Transverse colon (tissue), 4 donors: ENCODE results near the gene ERLEC1. TPM values are rescaled to one million over a fixed set of nuclear protein-coding genes. Genes with fewer than 3 reads are reported as not detected.

Experiments
- DNase-seq: peaks from one replicate; pipeline ENCODE4 v3.0.0-alpha.2; 2019
- H3K27ac ChIP-seq, 4 donors: fragments of 200-600 bp; sonication (generic); 2 replicates each; pipeline ENCODE4 v1.5.1; 2016 to 2018; ENCODE audit warnings: inconsistent platforms in 4 of 4
- H3K27me3 ChIP-seq: fragments of 200-600 bp; sonication (generic); 2 replicates; pipeline ENCODE4 v1.5.1; 2017; ENCODE audit warnings: inconsistent platforms
- H3K36me3 ChIP-seq, 4 donors: fragments of 200-600 bp; sonication (generic); 2 replicates each; pipeline ENCODE4 v1.5.1; 2017 to 2019; ENCODE audit warnings: inconsistent platforms in 4 of 4
- H3K4me1 ChIP-seq, 4 donors: fragments of 200-600 bp; sonication (generic); 2 replicates each; pipeline ENCODE4 v1.5.1; 2017 to 2020; ENCODE audit warnings: inconsistent platforms in 4 of 4
- H3K4me3 ChIP-seq, 4 donors: fragments of 200-600 bp; sonication (generic); 1 replicate in 1 of 4; 2 replicates in 3 of 4; pipeline versions ENCODE4 v1.5.1 to v1.6.1; 2017 to 2019; ENCODE audit warnings: inconsistent platforms in 4 of 4
- H3K9me3 ChIP-seq, 2 donors: fragments of 200-600 bp; sonication (generic); 2 replicates each; pipeline ENCODE4 v1.5.1; 2017 to 2019; ENCODE audit warnings: inconsistent platforms in 2 of 2
- CTCF ChIP-seq, 5 experiments: fragments of 200-600 bp in 3 of 5; fragments of 450-650 bp in 2 of 5; sonication (generic) in 3 of 5; IDR thresholded peaks; 1 replicate in 2 of 5; 2 replicates in 3 of 5; pipeline ENCODE4 v1.5.1; 2016 to 2017; ENCODE audit warnings: antibody characterized with exemption in 5 of 5, inconsistent platforms in 3 of 5, mild to moderate bottlenecking in 2 of 5, moderate library complexity in 1 of 5
- EP300 ChIP-seq: sonication (generic); formaldehyde crosslinking; IDR thresholded peaks from one replicate; pipeline ENCODE4 v1.6.1; 2017; ENCODE audit warnings: antibody characterized with exemption, low read depth
- POLR2A ChIP-seq: fragments of 450-650 bp; IDR thresholded peaks from one replicate; pipeline ENCODE4 v1.6.1; 2016; ENCODE audit warnings: antibody characterized with exemption, mild to moderate bottlenecking, moderate library complexity
- POLR2AphosphoS5 ChIP-seq, 3 donors: sonication (generic); formaldehyde crosslinking; IDR thresholded peaks; one replicate each; pipeline ENCODE4 v1.6.1; 2016; ENCODE audit warnings: antibody characterized with exemption in 3 of 3
- WGBS, 2 donors: methylation state at CpG; one replicate each; pipeline ENCODE4 v1.1.5; 2018; ENCODE audit warnings: low coverage in 1 of 2; 5-methylcytosine and 5-hydroxymethylcytosine counted together
- in situ Hi-C, 4 donors: fragments of 200-750 bp; cut with MboI; loops; one replicate each; pipeline versions ENCODE4 v1.15.0 to v1.15.1; 2017; ENCODE audit warnings: low sequenced_read_pairs in 3 of 4, low pct_ligation_motif_present in 1 of 4, low pct_unique_long_range_greater_than_20kb in 1 of 4
- intact Hi-C: fragments of 100-400 bp; cut with DNase I; formaldehyde crosslinking; loops from one replicate; pipeline ENCODE4 v1.15.1; 2023; ENCODE audit warnings: low total_unique reads
- total RNA-seq, 4 donors: library from RNA; depleted of rRNA; stranded (reverse); fragments of >200 nt; gene quantifications; one replicate each; pipeline ENCODE4 v1.1.0, GENCODE V29; 2016

Gene ERLEC1
- total RNA-seq, 4 donors from 2014 or later = 6.4 to 43.8 (median 32.0) TPM

- intact Hi-C loops = no loop called here
Observed at GRCh38 chr2:53744395-53745065, 42.3 kb upstream of the ERLEC1 start.

DNA sequence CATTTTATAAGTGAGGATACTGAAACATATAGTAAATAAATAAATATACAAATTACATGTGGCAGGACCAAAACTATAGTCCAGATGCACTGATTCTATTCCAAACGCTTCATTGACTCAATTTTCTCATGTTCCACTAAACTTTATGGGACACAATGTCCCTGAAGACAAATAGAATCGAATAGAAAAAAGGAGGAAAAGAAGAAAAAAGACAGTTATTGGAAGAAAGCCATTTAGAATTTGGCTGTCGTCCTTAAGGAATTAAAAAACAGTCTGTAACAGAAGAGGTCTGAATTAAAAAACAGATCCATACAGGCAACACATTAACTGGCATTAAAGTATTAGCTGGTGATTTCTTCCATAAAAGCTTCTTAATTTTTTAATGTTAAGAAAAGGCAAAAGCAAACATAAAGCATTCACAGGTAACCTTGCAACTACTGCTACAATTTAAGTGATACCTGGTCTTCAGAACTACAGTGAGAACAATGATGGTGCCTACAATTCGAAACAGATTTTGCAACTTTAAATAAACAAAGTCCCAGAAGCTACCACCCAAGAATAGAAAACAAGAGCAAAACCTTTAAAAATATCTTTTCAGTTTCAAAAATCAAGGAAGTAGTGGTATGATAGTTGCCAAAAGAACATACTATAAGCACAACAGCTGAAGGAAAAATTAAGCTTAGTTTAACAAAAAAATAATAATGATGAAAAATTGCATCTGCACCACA is 36.6 kb upstream of the ERLEC1 start:
- no peak for TF ChIP-seq POLR2AphosphoS5 (IDR thresholded peaks at IDR 0.05)
- no peak for TF ChIP-seq EP300
- TF ChIP-seq POLR2A = no peak
- no peak for TF ChIP-seq CTCF (IDR thresholded peaks at IDR 0.05)
- H3K4me3 ChIP-seq = no peak overlapping the region
- peaks cover 0 to 4% (median 0%) of the 10 kb centered on the region in 4 donors for H3K4me1 ChIP-seq
- intact Hi-C loops (no loop called here), in situ Hi-C loops (no loop called here)
- H3K9me3 ChIP-seq = no peaks in the 10 kb centered on the region
- no peak overlapping the region for H3K27ac ChIP-seq
- no peak for DNase-seq
- peaks cover 0 to 14% (median 0%) of the 10 kb centered on the region in 4 donors for H3K36me3 ChIP-seq
- H3K27me3 ChIP-seq = no peaks in the 10 kb centered on the region
- 77 to 87% methylated on average over 4 of the region's 4 CpGs for WGBS, 2 donors

More at GRCh38 chr2:53744395-53745065, 42.3 kb upstream of the ERLEC1 start:
- Histone ChIP-seq H3K27me3 (no peaks in the 10 kb centered on the region), H3K4me1 (no peaks in the 10 kb centered on the region), H3K4me3 (no peak overlapping the region), H3K27ac (no peak overlapping the region), H3K36me3 (peaks cover 0 to 10% (median 0%) of the 10 kb centered on the region in 4 donors), H3K9me3 (no peaks in the 10 kb centered on the region)
- DNase-seq = no peak
- 90 to 92% methylated on average over 2 of the region's 2 CpGs for WGBS, 2 donors
- in situ Hi-C loops = no loop called here
- TF ChIP-seq POLR2AphosphoS5 (IDR thresholded peaks at IDR 0.05) (no peak), CTCF (IDR thresholded peaks at IDR 0.05) (no peak), EP300 (no peak), POLR2A (no peak)

DNA sequence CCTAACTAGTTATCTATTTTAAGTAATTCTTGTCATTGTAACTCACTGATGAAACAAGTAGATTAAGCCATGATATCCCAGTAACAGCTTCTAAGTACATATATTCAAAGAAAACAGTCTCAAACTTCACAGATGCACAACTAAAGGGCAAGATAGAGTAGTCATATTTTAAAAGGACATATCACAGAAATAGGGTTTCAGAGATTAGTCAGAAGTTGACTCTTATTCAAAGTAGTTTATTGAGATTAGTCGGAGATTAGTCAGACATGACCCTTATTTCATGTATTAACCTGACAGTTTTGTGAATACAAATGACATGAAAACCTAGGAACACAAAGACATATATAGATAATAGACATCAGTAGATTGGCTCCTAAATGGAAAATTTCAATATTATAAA is 35.1 kb upstream of the ERLEC1 start:
- Histone ChIP-seq H3K27ac (no peak overlapping the region), H3K27me3 (no peaks in the 10 kb centered on the region), H3K4me1 (peaks cover 0 to 9% (median 0%) of the 10 kb centered on the region in 4 donors), H3K4me3 (no peak overlapping the region), H3K36me3 (peaks cover 0 to 15% (median 0%) of the 10 kb centered on the region in 4 donors), H3K9me3 (no peaks in the 10 kb centered on the region)
- 69 to 70% methylated on average over 1 of the region's 1 CpG for WGBS, 2 donors
- intact Hi-C loops = no loop called here
- no peak for DNase-seq
- TF ChIP-seq POLR2A = no peak
- TF ChIP-seq POLR2AphosphoS5 (IDR thresholded peaks at IDR 0.05) = no peak
- TF ChIP-seq EP300 = no peak
- TF ChIP-seq CTCF (IDR thresholded peaks at IDR 0.05) = no peak
- in situ Hi-C loops = no loop called here

DNA sequence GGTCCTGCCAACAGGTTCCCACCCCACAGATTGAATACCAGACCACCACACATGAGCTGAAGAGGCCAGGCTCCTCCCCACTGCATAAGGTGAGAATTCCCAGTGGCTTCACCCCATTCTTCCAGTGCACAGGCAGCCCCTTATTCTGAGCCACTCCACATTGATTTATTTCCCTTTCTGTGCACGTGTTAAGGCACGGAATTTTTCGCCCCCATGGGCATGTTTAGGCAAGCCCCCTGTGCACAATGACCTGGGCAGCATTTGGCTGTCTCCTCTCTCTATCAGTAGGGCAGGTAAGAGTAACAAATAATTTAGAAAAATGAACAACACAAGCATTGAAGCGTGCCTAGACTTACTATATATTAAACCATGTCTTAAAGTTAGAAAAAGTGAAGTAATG is 34.5 kb upstream of the ERLEC1 start:
- Histone ChIP-seq H3K27me3 (no peaks in the 10 kb centered on the region), H3K9me3 (no peaks in the 10 kb centered on the region), H3K4me1 (peaks cover 0 to 9% (median 0%) of the 10 kb centered on the region in 4 donors), H3K27ac (no peak overlapping the region), H3K36me3 (peaks cover 0 to 13% (median 0%) of the 10 kb centered on the region in 4 donors), H3K4me3 (no peak overlapping the region)
- in situ Hi-C loops = no loop called here
- no peak for TF ChIP-seq EP300
- TF ChIP-seq POLR2AphosphoS5 (IDR thresholded peaks at IDR 0.05) = no peak
- TF ChIP-seq POLR2A = no peak
- TF ChIP-seq CTCF (IDR thresholded peaks at IDR 0.05) = no peak
- intact Hi-C loops = no loop called here
- DNase-seq = no peak
- 90 to 92% methylated on average over 2 to 4 of the region's 4 CpGs for WGBS, 2 donors
